C1 segment of cervical spinal cord (tissue), 14 donors: ENCODE measurements around the gene KDM6A.
"Not testable (repeated sequence)": the region's sequence is repeated elsewhere in the genome, so short reads cannot be mapped to it uniquely, and the experiment has no call there.

Experiments used
- DNase-seq, 14 donors: peaks; one replicate each; lab custom pipeline; 2025; lab: John Stamatoyannopoulos, UW

KDM6A gene

DNA sequence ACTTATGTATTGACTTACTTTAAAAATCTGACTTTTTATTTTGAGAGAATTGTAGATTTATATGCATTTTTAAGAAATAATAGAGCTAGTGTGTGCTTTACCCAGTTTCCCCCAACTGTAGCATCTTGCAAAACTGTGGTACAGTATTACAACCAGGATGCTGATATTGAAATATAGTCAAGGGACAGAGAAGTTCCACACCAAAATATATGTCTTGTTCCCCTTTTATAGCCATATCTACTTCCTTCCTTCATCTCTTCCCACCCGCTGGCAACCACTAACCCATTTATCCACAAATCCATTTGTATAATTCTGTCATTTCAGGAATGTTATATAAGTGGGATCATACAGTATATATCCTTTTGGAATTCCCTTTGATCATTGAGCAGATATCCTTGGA, 16.8 kb downstream of the KDM6A start:
- no peak for DNase-seq

- DNase-seq, result no peak
Measured at GRCh38 chrX:44890247-44890646, 17.3 kb downstream of the KDM6A start.

GRCh38 chrX:44890687-44891086, 17.7 kb downstream of the KDM6A start:
- DNase-seq, result not testable (repeated sequence)

GRCh38 chrX:44891642-44892041, 18.7 kb downstream of the KDM6A start:
- DNase-seq, result no peak

- DNase-seq, result no peak
Measured at GRCh38 chrX:44896876-44897186, 23.8 kb downstream of the KDM6A start.

DNA sequence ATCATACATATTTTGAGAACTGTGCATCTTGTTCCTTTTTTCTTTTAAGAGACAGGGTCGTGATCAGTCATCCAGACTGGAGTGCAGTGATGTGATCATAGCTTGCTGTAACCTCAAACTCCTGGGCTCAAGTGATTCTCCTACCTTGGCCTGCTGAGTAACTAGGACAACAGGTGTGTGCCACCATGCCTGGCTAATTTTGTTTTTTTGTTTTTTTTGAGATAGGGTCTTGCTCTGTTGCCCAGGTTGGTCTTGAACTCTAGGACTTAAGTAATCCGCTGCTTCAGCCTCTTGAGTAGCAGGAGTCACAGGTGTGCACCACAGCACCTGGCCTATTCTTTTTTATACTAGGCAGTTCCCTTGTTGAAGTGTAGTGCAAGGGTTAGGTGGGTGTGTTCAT, 24.6 kb downstream of the KDM6A start:
- no peak for DNase-seq

GRCh38 chrX:44898411-44899221, 25.6 kb downstream of the KDM6A start:
- DNase-seq, result no peak

DNA sequence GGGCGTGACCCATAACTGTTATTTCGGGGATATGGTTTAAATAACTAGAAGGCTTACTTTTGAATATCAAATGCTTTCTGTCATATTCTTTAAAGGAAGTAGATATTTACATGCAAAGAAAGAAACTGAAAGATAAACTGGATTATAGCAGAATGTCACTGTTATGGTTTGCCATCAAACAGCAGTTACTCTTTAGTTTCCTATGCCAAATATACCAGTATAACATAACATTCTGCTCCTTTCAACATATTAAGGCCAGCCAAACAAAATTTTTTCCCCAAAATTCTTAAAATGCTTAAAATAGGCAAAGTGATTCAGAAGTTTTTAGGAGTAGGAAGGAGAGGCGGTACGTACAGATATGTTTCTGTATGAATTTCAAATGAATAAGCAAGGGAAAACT, 27.0 kb downstream of the KDM6A start:
- DNase-seq, result no peak

- no peak for DNase-seq
Measured at GRCh38 chrX:44903107-44903506, 30.1 kb downstream of the KDM6A start.

DNA sequence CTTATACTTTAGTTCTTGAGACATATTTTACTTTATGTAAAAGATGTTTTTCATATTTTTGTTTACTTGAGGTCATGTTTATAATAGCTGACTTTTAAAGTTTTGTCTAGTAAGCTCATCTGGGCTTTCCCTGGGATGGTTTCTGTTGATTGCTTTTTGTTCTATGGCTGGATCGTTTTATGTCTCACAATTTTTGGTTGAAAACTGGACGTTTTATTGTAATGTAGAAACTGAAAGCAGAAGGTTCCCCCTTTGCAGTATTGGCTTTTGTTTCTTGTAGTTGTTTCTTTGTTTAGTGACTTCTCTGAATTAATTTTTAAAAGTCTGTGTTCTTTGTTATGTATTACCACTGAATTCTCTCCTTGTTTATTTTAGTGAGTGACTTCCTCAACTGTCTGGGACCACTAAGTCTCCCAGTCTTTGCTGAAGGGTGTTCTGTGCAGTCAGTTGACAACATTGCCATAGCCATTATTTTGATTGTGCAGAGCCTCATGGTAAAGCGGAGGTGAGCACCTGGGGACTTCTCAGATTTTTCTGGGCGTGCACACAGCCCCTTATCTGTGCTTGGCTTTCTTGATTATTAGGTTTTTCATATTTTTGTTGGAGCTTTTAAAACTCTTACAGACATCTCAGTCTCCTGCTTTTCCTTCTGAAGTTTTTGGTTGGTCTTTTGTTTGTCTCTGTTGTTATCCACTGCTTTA, 31.0 kb downstream of the KDM6A start:
- DNase-seq, result no peak

- no peak for DNase-seq
Measured at GRCh38 chrX:44904542-44905115, 31.6 kb downstream of the KDM6A start.

DNA sequence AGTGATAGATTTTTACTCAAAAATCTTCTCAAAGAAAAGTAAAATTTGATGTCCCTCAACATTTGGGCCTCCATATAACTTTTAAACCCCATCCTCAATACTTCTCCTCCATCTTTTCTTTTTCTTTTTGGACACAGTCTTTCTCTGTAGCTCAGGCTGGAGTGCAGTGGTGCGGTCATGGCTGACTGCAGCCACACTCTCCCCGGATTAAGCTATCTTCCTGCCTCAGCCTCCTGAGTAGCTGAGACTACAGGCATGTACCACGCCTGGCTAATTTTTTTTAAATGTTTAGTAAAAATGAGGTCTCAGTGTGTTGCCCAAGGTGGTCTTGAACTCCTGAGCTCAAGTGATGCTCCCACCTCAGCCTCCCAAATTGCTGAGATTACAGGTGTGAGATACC, 33.1 kb downstream of the KDM6A start:
- no peak for DNase-seq

DNA sequence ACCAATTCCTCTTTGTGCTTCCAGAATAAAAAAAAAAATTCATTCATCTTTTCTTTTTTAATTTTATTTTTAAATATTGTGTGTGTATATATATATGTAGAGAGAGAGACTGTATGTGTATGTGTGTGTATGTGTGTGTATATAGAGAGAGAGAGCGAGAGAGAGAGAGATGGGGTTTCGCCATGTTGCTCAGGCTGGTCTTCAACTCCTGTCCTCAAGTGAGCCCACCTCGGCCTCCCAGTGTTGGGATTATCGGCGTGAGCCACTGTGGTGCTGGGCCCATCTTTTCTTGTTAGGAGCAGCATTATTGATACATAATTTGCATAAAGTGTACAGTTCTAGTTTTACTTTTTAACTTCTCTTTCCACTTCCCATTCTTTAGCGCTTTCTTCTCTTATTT, 33.6 kb downstream of the KDM6A start:
- DNase-seq, result no peak

GRCh38 chrX:44908153-44908552, 35.2 kb downstream of the KDM6A start:
- no peak for DNase-seq

- DNase-seq, result no peak
Measured at GRCh38 chrX:44908827-44909226, 35.8 kb downstream of the KDM6A start.

GRCh38 chrX:44910508-44910907, 37.5 kb downstream of the KDM6A start:
- not testable (repeated sequence) for DNase-seq

DNA sequence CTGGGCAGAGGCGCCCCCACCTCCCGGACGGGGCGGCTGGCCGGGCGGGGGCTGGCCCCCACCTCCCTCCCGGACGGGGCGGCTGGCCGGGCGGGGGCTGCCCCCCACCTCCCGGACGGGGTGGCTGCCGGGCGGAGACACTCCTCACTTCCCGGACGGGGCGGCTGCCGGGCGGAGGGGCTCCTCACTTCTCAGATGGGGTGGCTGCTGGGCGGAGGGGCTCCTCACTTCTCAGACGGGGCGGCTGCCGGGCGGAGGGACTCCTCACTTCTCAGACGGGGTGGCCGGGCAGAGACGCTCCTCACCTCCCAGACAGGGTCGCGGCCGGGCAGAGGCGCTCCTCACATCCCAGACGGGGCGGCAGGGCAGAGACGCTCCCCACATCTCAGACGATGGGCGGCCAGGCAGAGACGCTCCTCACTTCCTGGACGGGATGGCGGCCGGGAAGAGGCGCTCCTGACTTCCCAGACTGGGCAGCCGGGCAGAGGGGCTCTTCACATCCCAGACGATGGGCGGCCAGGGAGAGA, 38.1 kb downstream of the KDM6A start:
- DNase-seq, result not testable (repeated sequence)

- DNase-seq, result no peak
Measured at GRCh38 chrX:44913656-44914531, 40.9 kb downstream of the KDM6A start.

GRCh38 chrX:44914532-44915198, 41.7 kb downstream of the KDM6A start:
- DNase-seq, result no peak

GRCh38 chrX:44915361-44915868, 42.4 kb downstream of the KDM6A start:
- DNase-seq, result no peak

GRCh38 chrX:44918722-44919121, 45.7 kb downstream of the KDM6A start:
- DNase-seq, result no peak
